Aorta (tissue), 5 donors: Measurements from ENCODE around the gene AGAP9. TPM values are rescaled to one million over a fixed set of nuclear protein-coding genes. Genes with fewer than 3 reads are reported as not detected.
"Not testable (repeated sequence)": the region's sequence is repeated elsewhere in the genome, so short reads cannot be mapped to it uniquely, and the experiment has no call there.

Experiments used
- ATAC-seq: fragments of 200-7000 bp; cut with Tn5 transposase; one replicate; pipeline ENCODE4 v1.9.1; 2022; ENCODE audit warnings: moderate library complexity; ENCODE audit not compliant: low FRiP score
- DNase-seq, 2 donors: peaks; one replicate each; pipeline ENCODE4 v3.0.0-alpha.2; 2020
- H3K27ac ChIP-seq, 2 donors: one replicate each; pipeline ENCODE4 v1.5.1; 2013; ENCODE audit warnings: low read length in 2 of 2, mild to moderate bottlenecking in 2 of 2, moderate library complexity in 2 of 2, control low read depth in 1 of 2, inconsistent platforms in 1 of 2, low read depth in 1 of 2
- H3K27me3 ChIP-seq, 2 donors: one replicate each; pipeline ENCODE4 v1.6.1; 2013; ENCODE audit warnings: control low read depth in 1 of 2, low read length in 1 of 2, mild to moderate bottlenecking in 1 of 2, moderate library complexity in 1 of 2; ENCODE audit not compliant: insufficient read depth in 2 of 2, control insufficient read depth in 1 of 2
- H3K36me3 ChIP-seq, 2 donors: one replicate each; pipeline ENCODE4 v1.6.1; 2013; ENCODE audit warnings: control low read depth in 1 of 2, low read length in 1 of 2, mild to moderate bottlenecking in 1 of 2; ENCODE audit not compliant: insufficient read depth in 2 of 2, control insufficient read depth in 1 of 2
- H3K4me1 ChIP-seq, 2 donors: one replicate each; pipeline ENCODE4 v1.6.1; 2013; ENCODE audit warnings: low read length in 2 of 2, control low read depth in 1 of 2, mild to moderate bottlenecking in 1 of 2, moderate library complexity in 1 of 2; ENCODE audit not compliant: insufficient read depth in 2 of 2, control insufficient read depth in 1 of 2
- H3K4me3 ChIP-seq, 2 donors: one replicate each; pipeline ENCODE4 v1.5.1; 2013; ENCODE audit warnings: low read length in 2 of 2, control low read depth in 1 of 2, mild to moderate bottlenecking in 1 of 2
- H3K9me3 ChIP-seq: one replicate; pipeline ENCODE4 v1.6.1; 2013; ENCODE audit warnings: mild to moderate bottlenecking, low read length; ENCODE audit not compliant: control insufficient read depth
- whole genome bisulfite sequencing, 2 donors: extraction: QIAGEN DNeasy Blood & Tissue Kit; methylation state at CpG; one replicate each; pipeline ENCODE4 v1.1.7; 2013; 5-methylcytosine and 5-hydroxymethylcytosine counted together
- intact Hi-C, 2 donors: fragments of 100-400 bp; cut with DNase I; formaldehyde crosslinking; loops; one replicate each; pipeline versions ENCODE4 v1.14.2 to v1.15.0; 2022
- polyA plus RNA-seq, 2 donors: library from polyadenylated mRNA; stranded (reverse); fragments of 200-250 nt; gene quantifications; one replicate each; pipeline ENCODE4 v1.2.3, GENCODE V29; 2013
- total RNA-seq, 2 donors: library from RNA; stranded (reverse); fragmentation: NEBNext Ultra II Directional; extraction: Animal tissue kit (Norgen Biotek cat#: 25700); gene quantifications; one replicate each; pipeline ENCODE4 v1.2.1, GENCODE V29; 2021
- donor health status: healthy with polysubstance abuse.
- donor health status: Bipolar disorder and iron deficiency.
- donor health status: DM: no; HTN: no; CAD: no.
- donor health status: DM: no; HTN: no; CAD: no.
- donor health status: DM: yes; HTN: yes; CAD: no.

AGAP9 gene
- total and polyA plus RNA-seq, 4 donors = 2.9 to 21.8 (median 10.3) TPM

DNA sequence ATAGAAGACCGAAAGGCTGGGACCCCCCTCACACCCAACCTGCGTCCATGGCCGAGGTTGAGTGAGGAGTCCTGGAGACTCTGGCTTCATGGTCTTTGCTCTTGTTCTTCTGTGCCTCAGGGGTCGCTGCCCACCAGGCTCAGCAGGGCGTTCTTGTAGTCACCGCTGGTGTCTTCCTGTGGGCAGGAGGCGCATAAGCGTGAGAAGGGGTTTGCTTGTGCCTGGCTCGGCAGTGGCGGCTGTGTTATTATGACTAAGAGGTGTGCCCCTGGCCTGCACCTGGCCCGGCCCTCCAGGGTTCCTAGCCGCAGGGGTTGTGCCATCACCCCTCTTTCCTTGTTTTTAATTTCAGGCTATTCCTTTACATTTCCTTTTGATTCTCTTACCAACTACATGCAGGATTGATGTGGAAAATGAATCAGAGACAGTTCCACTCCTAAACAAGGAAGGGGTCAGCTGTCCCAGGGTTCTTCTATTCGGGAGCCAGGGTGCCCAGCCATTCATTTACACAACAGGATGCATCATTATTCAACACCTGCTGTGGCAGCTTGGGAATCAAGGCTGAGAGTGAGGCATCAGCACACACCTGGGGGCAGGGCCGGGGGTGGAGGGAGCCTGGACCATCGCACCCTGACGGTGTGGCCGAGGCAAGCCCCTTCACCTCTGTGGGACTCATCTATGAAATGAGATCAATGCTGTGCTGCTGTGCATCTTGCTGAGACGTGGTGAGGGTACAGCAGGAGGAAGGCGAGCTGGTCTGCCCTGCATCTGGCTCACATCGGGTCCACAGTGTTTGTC lies 54.5 kb downstream of the AGAP9 start:
- DNase-seq = peak in 1 of 2 donors; percentile 62
- H3K9me3 ChIP-seq, ATAC-seq, H3K27me3 ChIP-seq, H3K4me1 ChIP-seq, H3K4me3 ChIP-seq, intact Hi-C loops, H3K36me3 ChIP-seq, H3K27ac ChIP-seq: not testable (repeated sequence)
- 90 to 91% methylated on average over 14 to 15 of the region's 20 CpGs for WGBS, 2 donors

GRCh38 chr10:47467957-47468356 lies 55.5 kb downstream of the AGAP9 start:
- H3K4me3 ChIP-seq, DNase-seq, H3K4me1 ChIP-seq, ATAC-seq, H3K9me3 ChIP-seq, H3K27ac ChIP-seq, H3K36me3 ChIP-seq, intact Hi-C loops, H3K27me3 ChIP-seq: not testable (repeated sequence)
- WGBS, 2 donors = 66 to 84% methylated on average over 4 to 5 of the region's 7 CpGs

DNA sequence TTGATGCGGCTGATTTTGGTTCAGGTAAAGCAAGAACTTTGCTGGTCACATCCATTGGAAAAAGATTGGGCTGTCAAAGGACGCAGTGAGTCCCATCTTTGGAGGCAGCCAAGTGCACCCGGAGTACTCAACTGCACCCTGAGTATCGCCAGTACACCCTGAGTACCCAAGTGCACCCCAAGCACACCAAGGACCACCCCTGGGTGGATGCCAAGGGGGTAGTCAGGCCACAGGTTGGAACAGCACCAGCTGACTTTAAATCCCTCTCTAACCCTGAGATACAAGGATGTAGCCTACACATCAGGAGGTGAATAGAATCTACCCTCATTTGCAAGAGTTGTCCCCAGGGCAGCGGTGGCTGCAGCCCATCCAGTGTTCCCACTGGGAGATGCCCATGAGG lies 56.0 kb downstream of the AGAP9 start:
- H3K36me3 ChIP-seq, H3K27ac ChIP-seq, ATAC-seq, H3K9me3 ChIP-seq, H3K4me1 ChIP-seq, H3K27me3 ChIP-seq, H3K4me3 ChIP-seq, intact Hi-C loops, DNase-seq: not testable (repeated sequence)
- WGBS, 2 donors = 96 to 98% methylated on average over 4 to 5 of the region's 5 CpGs

- H3K27ac ChIP-seq, ATAC-seq, H3K36me3 ChIP-seq, DNase-seq, H3K4me3 ChIP-seq, H3K27me3 ChIP-seq, H3K9me3 ChIP-seq, intact Hi-C loops, H3K4me1 ChIP-seq: not testable (repeated sequence)
- 84% methylated on average over 13 to 14 of the region's 14 CpGs for WGBS, 2 donors
Observed at GRCh38 chr10:47465216-47465917, 58.1 kb downstream of the AGAP9 start.

DNA sequence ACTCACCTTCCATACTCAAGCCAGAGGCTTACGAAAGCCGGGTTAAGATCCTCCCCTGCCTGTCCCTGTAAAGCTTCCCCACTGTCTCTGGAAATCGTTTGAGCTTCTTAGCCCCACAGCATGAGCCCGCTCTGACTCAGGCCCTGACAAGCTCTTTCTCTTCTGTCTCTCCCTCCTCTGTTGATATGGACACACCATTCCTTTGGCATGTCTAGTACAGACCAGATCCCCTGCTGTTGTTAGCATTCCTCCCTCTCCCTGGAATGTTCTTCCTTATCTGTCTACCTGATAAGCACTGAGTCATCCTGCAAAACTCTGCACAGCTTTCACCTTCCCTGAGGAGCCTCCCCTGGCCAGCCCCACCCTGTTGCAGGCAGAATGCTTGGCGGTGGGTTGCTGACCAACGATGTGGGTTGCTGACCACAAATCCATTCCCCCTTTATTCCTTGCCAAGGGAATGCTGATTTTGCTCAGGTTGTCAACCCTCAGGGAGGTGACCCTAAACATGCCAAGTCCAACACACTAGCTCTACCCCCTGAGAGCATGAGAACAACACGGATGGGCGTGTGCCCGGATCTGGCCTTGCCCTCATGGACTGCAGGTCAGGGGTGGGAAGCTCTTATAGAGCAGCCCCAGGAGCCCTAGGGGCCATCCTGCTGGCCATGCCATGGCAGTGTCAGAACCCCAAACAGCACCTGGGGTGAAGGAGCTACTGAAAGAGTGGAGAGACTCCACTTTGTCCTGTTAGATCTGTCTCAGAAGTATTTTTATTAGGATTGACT lies 60.7 kb downstream of the AGAP9 start:
- H3K27me3 ChIP-seq, H3K4me1 ChIP-seq, H3K36me3 ChIP-seq, ATAC-seq, DNase-seq, H3K4me3 ChIP-seq, H3K27ac ChIP-seq, intact Hi-C loops, H3K9me3 ChIP-seq: not testable (repeated sequence)
- WGBS, 2 donors = 96 to 97% methylated on average over 3 of the region's 9 CpGs

GRCh38 chr10:47461261-47461687 lies 62.2 kb downstream of the AGAP9 start:
- H3K4me1 ChIP-seq, H3K36me3 ChIP-seq, H3K4me3 ChIP-seq, H3K9me3 ChIP-seq, H3K27ac ChIP-seq, H3K27me3 ChIP-seq, intact Hi-C loops: not testable (repeated sequence)
- ATAC-seq = peak; percentile 87
- DNase-seq = peak; percentile 74 to 80
- 2 to 4% methylated on average over 16 to 30 of the region's 37 CpGs for WGBS, 2 donors

DNA sequence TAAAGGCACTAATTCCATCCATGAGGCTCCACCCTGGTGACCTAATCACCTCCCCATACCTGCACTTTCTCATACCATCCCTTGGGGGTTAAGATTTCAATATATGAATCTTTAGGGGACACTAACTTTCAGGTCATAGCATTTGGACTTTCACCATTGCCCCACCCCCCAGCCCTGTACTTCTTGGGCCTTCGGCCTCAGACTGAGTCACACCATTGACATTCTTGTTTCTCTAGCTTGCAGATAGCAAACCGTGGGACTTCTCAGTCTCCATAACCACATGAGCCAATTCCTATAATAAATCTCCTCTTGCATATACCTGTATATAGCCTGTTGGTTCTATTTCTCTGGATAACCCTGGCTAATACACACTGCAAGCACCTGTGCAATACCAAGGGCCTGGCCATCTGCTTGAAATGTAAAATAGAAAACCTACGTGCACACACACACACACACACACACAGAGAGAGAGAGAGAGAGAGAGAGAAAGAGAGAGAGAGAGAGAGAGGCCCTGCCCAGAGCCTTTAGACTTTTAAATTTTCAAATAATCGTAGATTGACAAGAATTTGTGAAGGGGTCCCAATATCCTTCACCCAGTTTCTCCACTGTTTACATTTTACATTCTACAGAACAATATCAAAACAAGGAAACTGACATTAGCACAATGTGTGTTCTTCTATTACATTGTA lies 64.8 kb downstream of the AGAP9 start:
- H3K4me3 ChIP-seq = no peak overlapping the region
- no peaks in the 10 kb centered on the region for H3K27me3 ChIP-seq
- ATAC-seq = no peak
- 56 to 62% methylated on average over 4 of the region's 4 CpGs for WGBS, 2 donors
- no peak overlapping the region for H3K27ac ChIP-seq
- H3K36me3 ChIP-seq = no peaks in the 10 kb centered on the region
- intact Hi-C loops = no loop called here
- H3K9me3 ChIP-seq = no peaks in the 10 kb centered on the region
- no peaks in the 10 kb centered on the region for H3K4me1 ChIP-seq
- no peak for DNase-seq

DNA sequence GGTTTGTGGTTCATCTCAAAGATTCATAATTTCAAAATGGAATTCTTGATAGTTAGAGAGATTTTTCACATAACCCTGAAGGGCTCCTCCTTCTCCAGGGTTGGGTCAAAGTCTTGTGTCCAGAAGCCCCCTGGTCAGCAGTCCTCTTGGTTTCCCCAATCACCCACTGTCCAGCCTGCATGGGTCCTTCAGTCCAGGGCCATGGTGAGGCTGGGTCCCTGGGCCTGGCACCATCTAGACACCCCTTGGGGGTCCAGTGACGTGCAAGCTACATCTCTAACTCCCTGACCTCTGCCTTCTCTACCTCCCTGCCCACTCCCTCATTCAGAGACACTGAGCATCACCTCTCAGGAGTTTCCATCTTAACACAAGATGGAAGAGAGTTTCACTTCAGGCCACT lies 65.6 kb downstream of the AGAP9 start:
- Histone ChIP-seq H3K27ac (no peak overlapping the region), H3K4me1 (no peaks in the 10 kb centered on the region), H3K9me3 (no peaks in the 10 kb centered on the region), H3K4me3 (no peak overlapping the region), H3K36me3 (no peaks in the 10 kb centered on the region), H3K27me3 (no peaks in the 10 kb centered on the region)
- ATAC-seq = no peak
- DNase-seq = no peak
- WGBS, 2 donors = 84 to 97% methylated on average over 1 of the region's 1 CpG
- intact Hi-C loops = no loop called here
